GM13976 (cell line): ENCODE results near the gene TNS3.

Experiments used
- DNase-seq: peaks from one replicate; pipeline ENCODE4 v3.0.0; 2012; ENCODE audit warnings: low spot score
- CTCF ChIP-seq: IDR thresholded peaks from 2 replicates; pipeline ENCODE4 v1.5.1; 2012; ENCODE audit warnings: borderline replicate concordance, mild to moderate bottlenecking; ENCODE audit not compliant: insufficient read depth; ENCODE audit errors: extremely low read depth, missing control alignments, control extremely low read depth
- in situ Hi-C: fragments of 300-500 bp; cut with MboI; formaldehyde crosslinking; loops from one replicate; pipeline ENCODE4 v1.12.0; 2022; ENCODE audit warnings: low sequenced_read_pairs, mixed read lengths, inconsistent platforms; ENCODE audit not compliant: unreplicated experiment

TNS3 gene

DNA sequence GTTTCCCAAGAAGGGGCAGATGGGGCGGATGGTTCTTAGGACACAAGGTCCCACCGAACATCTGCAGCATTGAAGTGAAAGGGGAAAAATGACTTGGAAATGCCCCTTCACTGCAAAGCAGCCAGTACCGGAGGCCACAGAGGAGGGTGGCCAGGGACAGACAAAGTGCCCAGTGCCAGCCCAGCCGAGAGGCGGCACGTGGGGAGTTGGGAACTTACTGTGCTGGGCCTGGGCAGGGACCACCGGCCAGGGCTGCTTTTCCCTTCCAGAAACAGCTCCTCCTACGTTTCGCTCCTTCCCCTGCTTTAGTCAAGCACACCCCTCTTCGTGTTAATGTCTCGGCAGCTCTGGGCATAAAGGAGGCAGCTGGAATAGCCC, 129.2 kb downstream of the TNS3 start:
- in situ Hi-C loops = no loop called here
- DNase-seq = no peak
- TF ChIP-seq CTCF = no peak

- TF ChIP-seq CTCF = no peak
- no peak for DNase-seq
- in situ Hi-C loops = no loop called here
Observed at GRCh38 chr7:47452295-47452694, 129.6 kb downstream of the TNS3 start.

- no peak for TF ChIP-seq CTCF
- in situ Hi-C loops = no loop called here
- DNase-seq = no peak
Observed at GRCh38 chr7:47451851-47452205, 130.1 kb downstream of the TNS3 start.

GRCh38 chr7:47449810-47450590, 131.9 kb downstream of the TNS3 start:
- no peak for TF ChIP-seq CTCF
- no peak for DNase-seq
- in situ Hi-C loops = loop anchor here (25.0 kb wide), 1 partner anchor 362 kb away; no protein-coding TSS in a partner anchor

GRCh38 chr7:47448971-47449370, 132.9 kb downstream of the TNS3 start:
- in situ Hi-C loops = loop anchor here (25.0 kb wide), 1 partner anchor 363 kb away; no protein-coding TSS in a partner anchor
- no peak for DNase-seq
- no peak for TF ChIP-seq CTCF

DNA sequence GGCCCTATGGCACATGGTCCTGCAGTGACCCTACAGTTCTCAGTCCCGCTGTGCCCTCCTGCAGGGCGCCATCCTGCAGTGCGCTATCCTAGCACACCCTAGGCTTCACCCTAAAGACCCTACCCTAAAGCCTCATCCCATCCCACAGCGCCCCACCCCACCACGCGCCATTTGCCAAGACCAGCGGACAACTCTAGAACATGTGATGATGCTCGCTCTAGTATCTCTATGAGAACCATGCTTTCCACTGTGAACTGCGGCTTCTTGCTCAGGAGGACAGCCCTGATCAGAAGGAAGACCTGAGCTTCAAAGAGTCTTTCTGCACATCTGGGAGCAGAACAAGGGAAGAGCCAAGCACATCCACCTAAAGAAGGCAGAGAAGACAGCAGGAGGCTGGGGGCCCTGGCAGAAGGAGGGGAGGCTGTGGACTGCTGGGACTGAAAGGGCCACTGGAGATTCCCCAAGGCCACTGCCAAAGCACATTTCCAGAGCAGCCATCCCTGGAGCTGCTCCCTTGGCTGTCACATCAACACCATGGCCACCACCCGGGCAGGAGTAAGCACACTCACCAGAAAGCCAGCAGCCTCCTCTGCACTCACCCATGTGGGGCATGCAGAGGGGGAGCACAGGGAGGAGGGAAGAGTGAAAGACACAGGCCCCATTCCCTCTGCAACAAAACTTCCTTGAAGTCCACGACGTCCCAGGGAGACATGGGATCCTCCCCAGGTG, 134.1 kb downstream of the TNS3 start:
- no peak for DNase-seq
- in situ Hi-C loops = loop anchor here (25.0 kb wide), 1 partner anchor 365 kb away; no protein-coding TSS in a partner anchor
- no peak for TF ChIP-seq CTCF
